ENCODE results near the gene RUBCNL.

RUBCNL gene

DNA sequence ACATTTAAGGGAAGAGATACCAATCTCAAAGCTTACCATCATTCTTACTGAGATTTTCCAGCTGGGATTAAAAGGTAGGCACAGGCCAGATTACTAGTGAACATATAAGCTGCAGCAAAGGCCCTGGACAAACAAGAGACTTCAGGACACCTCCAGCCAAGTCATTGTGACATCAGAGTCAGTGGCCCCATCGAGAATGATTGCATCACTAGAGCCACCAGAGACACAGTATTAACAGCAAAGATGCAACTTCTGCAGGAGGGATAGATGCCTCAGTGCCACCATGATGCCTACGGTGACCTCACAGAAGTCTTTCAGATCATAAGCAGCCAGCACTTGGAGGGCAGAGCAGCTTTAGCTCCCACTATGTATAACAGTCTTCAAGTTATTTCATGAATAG is 8.6 kb downstream of the RUBCNL start (continued):
- TF ChIP-seq ZNF121 (tag by site-specific recombination; IDR thresholded peaks at IDR 0.05) (no peak), ZNF629 (tag by site-specific recombination; IDR thresholded peaks at IDR 0.05) (no peak), OVOL3 (tag by site-specific recombination; IDR thresholded peaks at IDR 0.05) (no peak)
- TF ChIP-seq, protein P1, sequence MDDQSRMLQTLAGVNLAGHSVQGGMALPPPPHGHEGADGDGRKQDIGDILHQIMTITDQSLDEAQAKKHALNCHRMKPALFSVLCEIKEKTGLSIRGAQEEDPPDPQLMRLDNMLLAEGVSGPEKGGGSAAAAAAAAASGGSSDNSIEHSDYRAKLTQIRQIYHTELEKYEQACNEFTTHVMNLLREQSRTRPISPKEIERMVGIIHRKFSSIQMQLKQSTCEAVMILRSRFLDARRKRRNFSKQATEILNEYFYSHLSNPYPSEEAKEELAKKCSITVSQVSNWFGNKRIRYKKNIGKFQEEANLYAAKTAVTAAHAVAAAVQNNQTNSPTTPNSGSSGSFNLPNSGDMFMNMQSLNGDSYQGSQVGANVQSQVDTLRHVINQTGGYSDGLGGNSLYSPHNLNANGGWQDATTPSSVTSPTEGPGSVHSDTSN (CRISPR knock-in tag; IDR thresholded peaks at IDR 0.05): no peak

DNA sequence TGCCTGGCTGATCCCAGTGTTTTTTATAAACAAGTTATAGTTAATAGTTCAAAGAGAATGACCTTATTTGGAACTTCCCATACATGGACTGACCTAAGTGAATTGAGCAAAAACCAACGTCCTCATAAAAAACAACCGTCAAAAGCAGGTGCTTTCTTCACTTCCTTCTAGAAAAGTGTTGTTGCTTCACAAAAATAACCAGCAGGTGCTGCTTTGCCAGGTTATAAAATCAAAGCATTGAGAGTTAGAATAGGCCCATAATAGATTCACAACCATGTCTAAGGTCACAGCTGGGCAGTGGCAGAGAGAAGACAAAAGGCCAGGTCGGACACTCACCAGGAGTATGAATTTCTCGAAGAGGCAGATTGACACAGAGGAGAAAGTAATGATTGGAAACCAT is 9.5 kb downstream of the RUBCNL start:
- no peak overlapping the region for H3K4me3 ChIP-seq (ENCODE audit: low read depth, low read length)
- H3K27ac ChIP-seq (ENCODE audit: extremely low read depth, low read depth, low read length): no peak overlapping the region
- H3K4me1 ChIP-seq (ENCODE audit: control insufficient read depth, insufficient read depth, low read length): no peaks in the 10 kb centered on the region
- ChIA-PET CTCF (no interaction called here), POLR2A (no interaction called here)
- TF ChIP-seq ZNF426 (tag by site-specific recombination; IDR thresholded peaks at IDR 0.05) (no peak), ZNF843 (tag by site-specific recombination; IDR thresholded peaks at IDR 0.05) (no peak), ZNF366 (tag by site-specific recombination; conservative IDR thresholded peaks at IDR 0.05) (no peak), OVOL3 (tag by site-specific recombination; IDR thresholded peaks at IDR 0.05) (no peak), ZNF530 (tag by site-specific recombination; IDR thresholded peaks at IDR 0.05; ENCODE audit: low read depth) (no peak), REPIN1 (tag by site-specific recombination; IDR thresholded peaks at IDR 0.05; ENCODE audit: low read depth) (no peak)
- TF ChIP-seq, protein P2, sequence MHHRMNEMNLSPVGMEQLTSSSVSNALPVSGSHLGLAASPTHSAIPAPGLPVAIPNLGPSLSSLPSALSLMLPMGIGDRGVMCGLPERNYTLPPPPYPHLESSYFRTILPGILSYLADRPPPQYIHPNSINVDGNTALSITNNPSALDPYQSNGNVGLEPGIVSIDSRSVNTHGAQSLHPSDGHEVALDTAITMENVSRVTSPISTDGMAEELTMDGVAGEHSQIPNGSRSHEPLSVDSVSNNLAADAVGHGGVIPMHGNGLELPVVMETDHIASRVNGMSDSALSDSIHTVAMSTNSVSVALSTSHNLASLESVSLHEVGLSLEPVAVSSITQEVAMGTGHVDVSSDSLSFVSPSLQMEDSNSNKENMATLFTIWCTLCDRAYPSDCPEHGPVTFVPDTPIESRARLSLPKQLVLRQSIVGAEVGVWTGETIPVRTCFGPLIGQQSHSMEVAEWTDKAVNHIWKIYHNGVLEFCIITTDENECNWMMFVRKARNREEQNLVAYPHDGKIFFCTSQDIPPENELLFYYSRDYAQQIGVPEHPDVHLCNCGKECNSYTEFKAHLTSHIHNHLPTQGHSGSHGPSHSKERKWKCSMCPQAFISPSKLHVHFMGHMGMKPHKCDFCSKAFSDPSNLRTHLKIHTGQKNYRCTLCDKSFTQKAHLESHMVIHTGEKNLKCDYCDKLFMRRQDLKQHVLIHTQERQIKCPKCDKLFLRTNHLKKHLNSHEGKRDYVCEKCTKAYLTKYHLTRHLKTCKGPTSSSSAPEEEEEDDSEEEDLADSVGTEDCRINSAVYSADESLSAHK (tag by site-specific recombination; IDR thresholded peaks at IDR 0.05): no peak
- TF ChIP-seq, protein P3, sequence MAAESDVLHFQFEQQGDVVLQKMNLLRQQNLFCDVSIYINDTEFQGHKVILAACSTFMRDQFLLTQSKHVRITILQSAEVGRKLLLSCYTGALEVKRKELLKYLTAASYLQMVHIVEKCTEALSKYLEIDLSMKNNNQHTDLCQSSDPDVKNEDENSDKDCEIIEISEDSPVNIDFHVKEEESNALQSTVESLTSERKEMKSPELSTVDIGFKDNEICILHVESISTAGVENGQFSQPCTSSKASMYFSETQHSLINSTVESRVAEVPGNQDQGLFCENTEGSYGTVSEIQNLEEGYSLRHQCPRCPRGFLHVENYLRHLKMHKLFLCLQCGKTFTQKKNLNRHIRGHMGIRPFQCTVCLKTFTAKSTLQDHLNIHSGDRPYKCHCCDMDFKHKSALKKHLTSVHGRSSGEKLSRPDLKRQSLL (tag by site-specific recombination; IDR thresholded peaks at IDR 0.05): no peak
- H3K9me3 ChIP-seq (ENCODE audit: control insufficient read depth, insufficient read depth, low read depth, low read length): no peaks in the 10 kb centered on the region
- no peaks in the 10 kb centered on the region for H3K36me3 ChIP-seq (ENCODE audit: control insufficient read depth in 2 of 2, insufficient read depth in 1 of 2, low read length in 2 of 2)

DNA sequence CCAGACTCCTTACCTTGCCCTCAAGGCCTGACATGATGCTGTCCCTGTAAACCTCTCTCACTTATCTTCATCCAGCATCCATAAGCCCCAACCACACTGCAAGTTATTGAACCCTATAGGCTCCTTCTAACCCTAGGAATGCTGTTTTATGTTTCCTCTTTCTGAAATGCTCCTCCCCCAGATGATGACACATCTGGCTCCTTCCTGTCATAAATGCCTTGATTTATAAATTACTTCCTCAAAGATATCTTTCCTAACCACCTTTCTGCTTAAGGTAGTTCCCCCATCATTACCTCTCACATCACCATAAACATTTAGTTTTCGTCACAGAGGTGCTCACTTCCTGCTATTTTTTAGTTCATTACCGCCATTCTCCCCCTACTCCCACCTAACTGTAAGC is 12.3 kb downstream of the RUBCNL start:
- no peak overlapping the region for H3K27ac ChIP-seq (ENCODE audit: extremely low read depth, low read depth, low read length)
- no peaks in the 10 kb centered on the region for H3K4me1 ChIP-seq (ENCODE audit: control insufficient read depth, insufficient read depth, low read length)
- CTCF ChIA-PET: no interaction called here
- H3K4me3 ChIP-seq (ENCODE audit: low read depth, low read length): no peak overlapping the region
- H3K36me3 ChIP-seq (ENCODE audit: control insufficient read depth in 2 of 2, insufficient read depth in 1 of 2, low read length in 2 of 2): no peaks in the 10 kb centered on the region
- POLR2A ChIA-PET: interaction anchor here (1.0 kb wide), 1 partner anchor 18 kb away, joined by 3 read pairs; no protein-coding TSS in a partner anchor
- H3K9me3 ChIP-seq (ENCODE audit: control insufficient read depth, insufficient read depth, low read depth, low read length): no peaks in the 10 kb centered on the region
- TF ChIP-seq ZNF266 (tag by site-specific recombination; IDR thresholded peaks at IDR 0.05; ENCODE audit: low read depth) (no peak), ZSCAN16 (tag by site-specific recombination; IDR thresholded peaks at IDR 0.05) (no peak), KLF10 (tag by site-specific recombination; IDR thresholded peaks at IDR 0.05) (no peak), ZNF2 (tag by site-specific recombination; IDR thresholded peaks at IDR 0.05) (no peak), ZNF239 (tag by site-specific recombination; IDR thresholded peaks at IDR 0.05) (no peak), ZNF214 (tag by site-specific recombination; IDR thresholded peaks at IDR 0.05; ENCODE audit: borderline replicate concordance) (no peak), ZSCAN23 (tag by site-specific recombination; IDR thresholded peaks at IDR 0.05) (no peak), SP7 (tag by site-specific recombination; IDR thresholded peaks at IDR 0.05) (no peak), ZNF274 (IDR thresholded peaks at IDR 0.05; ENCODE audit: low read length) (no peak), ZNF274 (tag by site-specific recombination; IDR thresholded peaks at IDR 0.05; ENCODE audit: borderline replicate concordance) (no peak)
- TF ChIP-seq, protein P4, sequence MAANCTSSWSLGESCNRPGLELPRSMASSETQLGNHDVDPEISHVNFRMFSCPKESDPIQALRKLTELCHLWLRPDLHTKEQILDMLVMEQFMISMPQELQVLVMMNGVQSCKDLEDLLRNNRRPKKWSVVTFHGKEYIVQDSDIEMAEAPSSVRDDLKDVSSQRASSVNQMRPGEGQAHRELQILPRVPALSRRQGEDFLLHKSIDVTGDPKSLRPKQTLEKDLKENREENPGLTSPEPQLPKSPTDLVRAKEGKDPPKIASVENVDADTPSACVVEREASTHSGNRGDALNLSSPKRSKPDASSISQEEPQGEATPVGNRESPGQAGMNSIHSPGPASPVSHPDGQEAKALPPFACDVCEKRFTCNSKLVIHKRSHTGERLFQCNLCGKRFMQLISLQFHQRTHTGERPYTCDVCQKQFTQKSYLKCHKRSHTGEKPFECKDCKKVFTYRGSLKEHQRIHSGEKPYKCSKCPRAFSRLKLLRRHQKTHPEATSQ (tag by site-specific recombination; IDR thresholded peaks at IDR 0.05): no peak
- TF ChIP-seq, protein P5, sequence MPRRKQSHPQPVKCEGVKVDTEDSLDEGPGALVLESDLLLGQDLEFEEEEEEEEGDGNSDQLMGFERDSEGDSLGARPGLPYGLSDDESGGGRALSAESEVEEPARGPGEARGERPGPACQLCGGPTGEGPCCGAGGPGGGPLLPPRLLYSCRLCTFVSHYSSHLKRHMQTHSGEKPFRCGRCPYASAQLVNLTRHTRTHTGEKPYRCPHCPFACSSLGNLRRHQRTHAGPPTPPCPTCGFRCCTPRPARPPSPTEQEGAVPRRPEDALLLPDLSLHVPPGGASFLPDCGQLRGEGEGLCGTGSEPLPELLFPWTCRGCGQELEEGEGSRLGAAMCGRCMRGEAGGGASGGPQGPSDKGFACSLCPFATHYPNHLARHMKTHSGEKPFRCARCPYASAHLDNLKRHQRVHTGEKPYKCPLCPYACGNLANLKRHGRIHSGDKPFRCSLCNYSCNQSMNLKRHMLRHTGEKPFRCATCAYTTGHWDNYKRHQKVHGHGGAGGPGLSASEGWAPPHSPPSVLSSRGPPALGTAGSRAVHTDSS (tag by site-specific recombination; IDR thresholded peaks at IDR 0.05): no peak

All from HEK293 (cell line).